Erythroblast (primary cell): Measurements from ENCODE around the gene AP3B1.

Experiments used
- GATA1 ChIP-seq: IDR thresholded peaks from 2 replicates; pipeline ENCODE4 v1.6.1; 2011; ENCODE audit warnings: low read depth, mild to moderate bottlenecking, control low read depth, low read length, moderate library complexity
- POLR2A ChIP-seq: IDR thresholded peaks from 2 replicates; pipeline ENCODE4 v1.6.1; 2011; ENCODE audit warnings: mild to moderate bottlenecking, low read length

DNA sequence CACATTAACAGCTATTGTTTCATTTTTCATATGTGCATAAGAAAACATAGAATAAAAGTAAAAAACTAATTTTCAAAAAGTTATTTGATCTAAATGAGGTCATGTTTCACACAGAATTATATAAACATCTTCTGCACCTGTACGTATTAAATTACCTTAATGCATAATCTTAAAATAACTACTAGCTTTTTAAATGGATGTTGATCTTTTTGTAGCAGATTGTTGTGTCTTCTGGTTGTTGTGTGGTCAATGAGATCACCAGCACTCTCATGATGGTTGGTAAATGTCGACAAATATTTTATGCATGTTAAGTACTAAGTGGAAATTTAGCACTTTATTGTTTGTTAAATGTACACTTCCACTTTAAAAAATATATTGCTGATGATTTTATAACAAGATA, 162.0 kb downstream of the AP3B1 start:
- TF ChIP-seq POLR2A (no peak), GATA1 (no peak)
